Cerebellar cortex (tissue), 1 donor: ENCODE measurements around the gene EHMT1.

ENCODE experiments used
- DNase-seq: peaks from one replicate; pipeline ENCODE4 v3.0.0-alpha.2; 2015; ENCODE audit warnings: low spot score

Gene EHMT1

GRCh38 chr9:137829260-137829996, 210.6 kb downstream of the EHMT1 start:
- no peak for DNase-seq

GRCh38 chr9:137832191-137832700, 213.4 kb downstream of the EHMT1 start:
- no peak for DNase-seq

GRCh38 chr9:137832830-137833590, 214.2 kb downstream of the EHMT1 start:
- DNase-seq, result no peak

- DNase-seq, result no peak
Measured at GRCh38 chr9:137833721-137834613, 215.2 kb downstream of the EHMT1 start.

- no peak for DNase-seq
Measured at GRCh38 chr9:137834846-137835546, 216.2 kb downstream of the EHMT1 start.

GRCh38 chr9:137836151-137836830, 217.5 kb downstream of the EHMT1 start:
- DNase-seq, result no peak

- no peak for DNase-seq
Measured at GRCh38 chr9:137836831-137837241, 218.0 kb downstream of the EHMT1 start.

- no peak for DNase-seq
Measured at GRCh38 chr9:137837345-137838278, 218.8 kb downstream of the EHMT1 start.

- DNase-seq, result no peak
Measured at GRCh38 chr9:137838576-137838975, 219.8 kb downstream of the EHMT1 start.

GRCh38 chr9:137843355-137843754, 224.6 kb downstream of the EHMT1 start:
- DNase-seq, result no peak

- DNase-seq, result no peak
Measured at GRCh38 chr9:137851516-137852267, 232.9 kb downstream of the EHMT1 start.

GRCh38 chr9:137853392-137853995, 234.7 kb downstream of the EHMT1 start:
- DNase-seq, result no peak

GRCh38 chr9:137860361-137860760, 241.6 kb downstream of the EHMT1 start:
- no peak for DNase-seq

- DNase-seq, result no peak
Measured at GRCh38 chr9:137865581-137866145, 246.9 kb downstream of the EHMT1 start.

- DNase-seq, result no peak
Measured at GRCh38 chr9:137866226-137867141, 247.7 kb downstream of the EHMT1 start.

- no peak for DNase-seq
Measured at GRCh38 chr9:137870432-137870831, 251.6 kb downstream of the EHMT1 start.

GRCh38 chr9:137872296-137872695, 253.5 kb downstream of the EHMT1 start:
- DNase-seq, result no peak
